T follicular helper cell (primary cell): ENCODE measurements around the gene S1PR4.

Experiments used
- DNase-seq: peaks from one replicate; pipeline ENCODE4 v3.0.0-alpha.2; 2020; ENCODE audit warnings: low read depth

Gene S1PR4

DNA sequence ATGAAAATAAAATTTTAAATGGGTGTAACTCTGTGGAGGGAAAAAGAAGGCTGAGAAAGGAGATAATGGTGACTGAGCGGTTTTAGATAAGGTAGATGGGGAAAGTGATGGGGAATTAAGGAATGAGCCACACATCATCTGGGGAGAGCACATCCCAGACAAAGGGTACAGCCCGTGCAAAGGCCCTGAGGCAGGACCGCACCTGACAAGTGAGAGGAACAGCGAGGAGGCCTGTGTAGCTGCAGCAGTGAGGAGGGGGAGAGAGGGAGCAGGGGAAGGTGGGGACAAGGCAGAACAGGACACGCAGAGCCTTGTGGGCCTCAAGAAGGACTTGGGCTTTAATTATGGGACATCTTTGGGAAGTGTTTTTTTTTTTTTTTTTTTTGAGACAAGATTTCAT is 44.1 kb downstream of the S1PR4 start:
- DNase-seq: no peak

DNA sequence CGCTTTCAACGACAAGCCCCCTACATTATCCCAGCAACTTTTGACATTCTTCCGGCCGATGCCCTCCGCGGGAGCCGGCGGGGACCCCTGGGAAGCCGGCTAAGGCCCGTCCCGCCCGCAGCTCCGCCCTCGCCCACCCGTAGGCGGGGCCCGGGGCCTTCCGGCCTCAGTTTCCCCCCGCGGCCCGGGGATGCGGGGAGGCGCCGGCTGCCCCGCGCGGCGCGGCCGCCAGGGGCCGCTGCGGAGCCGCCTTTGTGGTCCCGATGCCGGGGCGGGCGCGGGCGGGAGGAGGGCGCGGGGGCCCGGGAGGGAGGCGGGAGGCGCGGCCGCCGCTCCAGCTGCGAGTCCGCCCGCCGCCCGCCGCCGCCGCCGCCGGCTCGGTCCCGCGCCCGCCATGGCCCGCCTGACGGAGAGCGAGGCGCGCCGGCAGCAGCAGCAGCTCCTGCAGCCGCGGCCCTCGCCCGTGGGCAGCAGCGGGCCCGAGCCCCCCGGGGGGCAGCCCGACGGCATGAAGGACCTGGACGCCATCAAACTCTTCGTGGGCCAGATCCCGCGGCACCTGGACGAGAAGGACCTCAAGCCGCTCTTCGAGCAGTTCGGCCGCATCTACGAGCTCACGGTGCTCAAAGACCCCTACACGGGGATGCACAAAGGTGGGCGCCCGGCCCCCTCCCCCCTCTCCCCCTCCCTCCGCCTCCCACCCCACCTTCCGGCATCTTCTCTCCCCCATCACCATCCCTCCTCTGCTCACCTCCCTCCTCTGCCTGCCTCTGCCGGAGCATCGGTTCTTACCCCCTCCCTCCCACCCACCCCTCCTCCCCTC is 46.0 kb downstream of the S1PR4 start, which contains the start of gene CELF5:
TSS of gene CELF5 (plus strand) at position 316 of the 823 bp plus-strand sequence. CDS start at position 395, 79 bp downstream.
- DNase-seq: peak; percentile 46

DNA sequence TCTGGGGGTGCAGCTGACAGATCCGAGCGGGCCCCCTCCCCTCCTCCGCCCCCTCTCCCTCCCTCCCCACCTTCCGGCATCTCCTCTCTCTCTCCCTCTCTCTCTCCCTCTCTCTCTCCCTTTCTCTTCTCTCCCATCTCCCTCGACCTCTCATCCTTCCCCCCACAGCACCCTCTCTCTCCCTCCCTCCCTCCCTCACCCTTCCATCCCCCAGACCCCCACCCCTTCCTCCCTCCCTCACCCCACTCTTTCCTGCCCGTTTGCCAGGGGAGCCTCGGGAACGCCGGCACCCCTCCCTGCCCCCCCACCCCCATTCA is 46.6 kb downstream of the S1PR4 start:
- no peak for DNase-seq

DNA sequence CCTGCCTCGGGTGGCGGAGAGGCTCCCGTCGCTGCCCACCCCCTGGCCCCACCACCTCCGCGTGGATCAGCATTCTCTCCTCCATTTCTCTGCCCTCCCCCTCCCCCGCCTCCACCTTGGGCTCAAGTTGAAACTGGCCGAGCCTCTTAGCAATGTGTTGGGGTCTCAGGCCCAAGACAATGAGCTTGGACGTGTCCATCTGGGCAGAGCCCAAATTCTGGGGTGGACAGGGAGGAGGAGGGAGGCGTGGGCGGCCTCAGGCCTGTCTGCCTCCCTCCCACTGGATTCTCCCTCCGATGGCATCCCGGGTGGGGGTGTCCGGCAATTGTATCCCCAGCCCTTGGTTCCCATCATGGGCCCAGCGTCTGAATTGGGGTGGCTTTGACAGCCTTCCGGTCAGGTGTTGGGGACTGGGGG is 47.1 kb downstream of the S1PR4 start:
- DNase-seq: no peak

DNA sequence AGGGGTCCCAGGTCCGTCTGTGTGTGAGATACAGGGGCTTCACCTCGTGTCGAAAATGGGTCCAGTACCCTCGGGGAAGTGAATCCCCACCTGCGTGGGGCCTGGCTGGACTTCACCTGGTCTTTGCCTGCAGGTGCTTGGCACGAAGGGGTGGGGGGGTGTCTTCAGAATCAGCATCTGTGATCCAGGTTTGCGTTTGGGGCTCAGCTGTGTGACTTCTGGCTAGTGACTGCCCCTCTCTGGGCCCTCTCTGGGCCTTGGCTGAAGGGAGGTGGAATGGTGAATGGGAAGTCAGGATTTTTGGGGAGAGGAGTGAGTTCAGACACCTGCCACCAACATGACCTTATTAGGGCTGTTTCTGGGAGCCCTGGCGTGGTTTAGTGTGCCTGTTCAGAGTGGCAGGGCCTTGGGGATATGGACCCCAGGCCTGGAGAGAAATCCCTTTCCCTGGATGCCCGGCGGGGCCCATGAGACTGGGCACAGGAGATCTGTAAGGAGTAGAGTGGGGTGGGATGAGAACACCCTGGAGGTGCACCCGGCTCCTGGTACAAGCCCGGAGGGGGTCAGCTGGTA is 48.6 kb downstream of the S1PR4 start:
- no peak for DNase-seq

DNA sequence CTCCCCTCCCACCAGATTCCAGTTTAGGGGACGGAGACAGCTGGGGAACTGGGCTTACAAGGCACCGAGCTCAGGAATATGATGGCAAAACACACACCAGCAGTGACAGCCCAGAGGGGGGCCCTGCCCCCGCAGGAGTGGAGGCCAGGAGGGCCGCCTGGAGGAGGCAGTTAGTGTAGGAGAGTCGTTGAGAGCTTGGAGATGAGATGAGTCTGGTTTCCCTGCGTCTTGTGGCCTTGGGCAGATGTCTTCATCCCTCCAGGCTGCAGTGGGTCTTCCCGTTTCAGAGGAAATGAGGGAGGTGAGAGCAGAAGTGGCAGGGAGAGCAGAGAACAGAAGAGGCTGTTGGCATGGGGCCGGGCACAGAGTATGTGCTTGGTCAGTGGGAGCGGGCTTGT is 50.8 kb downstream of the S1PR4 start:
- no peak for DNase-seq
